Measurements from ENCODE around the gene PRKD3.

- TF ChIP-seq CTCF (IDR thresholded peaks at IDR 0.05 in 8 of 11, conservative IDR thresholded peaks at IDR 0.05 in 3 of 11) (no peak), POLR2A (IDR thresholded peaks at IDR 0.05) (no peak)
Measured at GRCh38 chr2:37321029-37321682, 3.5 kb downstream of the PRKD3 start.

Data from spleen (tissue), 7 donors.